HG03342 (cell line): Measurements from ENCODE around the gene GLB1L.
"Not testable (repeated sequence)": the region's sequence is repeated elsewhere in the genome, so short reads cannot be mapped to it uniquely, and the experiment has no call there.

Experiments
- ATAC-seq: cut with Tn5 transposase; IDR thresholded peaks from one replicate; pipeline ENCODE4 v1.9.1; 2021; ENCODE audit warnings: mild to moderate bottlenecking, moderate library complexity; ENCODE audit not compliant: unreplicated experiment

Gene GLB1L

GRCh38 chr2:219209236-219210195 lies 35.7 kb downstream of the GLB1L start:
- ATAC-seq = no peak

GRCh38 chr2:219207884-219208740 lies 37.1 kb downstream of the GLB1L start:
- ATAC-seq = no peak

GRCh38 chr2:219207134-219207883 lies 37.9 kb downstream of the GLB1L start:
- ATAC-seq = no peak

GRCh38 chr2:219206328-219207133 lies 38.7 kb downstream of the GLB1L start, which contains the start of gene ZFAND2B:
Gene ZFAND2B, plus strand, starts transcription at chr2:219206782. Its CDS starts 206 bp downstream, at chr2:219206988.
- ATAC-seq = peak; percentile 97

GRCh38 chr2:219205981-219206327 lies 39.3 kb downstream of the GLB1L start:
- no peak for ATAC-seq

GRCh38 chr2:219205165-219205538 lies 40.1 kb downstream of the GLB1L start:
- ATAC-seq = no peak

- no peak for ATAC-seq
These were observed 40.6 kb downstream of the GLB1L start for GRCh38 chr2:219204425-219205164.

GRCh38 chr2:219201331-219201730 lies 43.9 kb downstream of the GLB1L start:
- ATAC-seq = not testable (repeated sequence)

GRCh38 chr2:219200502-219201326 lies 44.5 kb downstream of the GLB1L start:
- ATAC-seq = not testable (repeated sequence)

GRCh38 chr2:219199470-219200211 lies 45.6 kb downstream of the GLB1L start:
- ATAC-seq = no peak

- no peak for ATAC-seq
These were observed 46.3 kb downstream of the GLB1L start for GRCh38 chr2:219198974-219199373.

- ATAC-seq = no peak
These were observed 47.9 kb downstream of the GLB1L start for GRCh38 chr2:219197388-219197787.

GRCh38 chr2:219186754-219187456 lies 58.3 kb downstream of the GLB1L start:
- ATAC-seq = no peak
